Right atrium auricular region (tissue), 2 donors: ENCODE data around the gene AGAP1. TPM values are rescaled to one million over a fixed set of nuclear protein-coding genes. Genes with fewer than 3 reads are reported as not detected.

Experiments used
- DNase-seq: peaks from one replicate; pipeline ENCODE4 v3.0.0-alpha.2; 2019; ENCODE audit warnings: low spot score
- H3K27ac ChIP-seq, 2 donors: fragments of 200-600 bp; sonication (generic); 1 replicate in 1 of 2; 2 replicates in 1 of 2; pipeline ENCODE4 v1.5.1; 2016 to 2019
- H3K27me3 ChIP-seq, 2 donors: fragments of 200-600 bp; sonication (generic); one replicate each; pipeline versions ENCODE4 v1.5.1 to v1.6.0; 2017 to 2019
- H3K36me3 ChIP-seq: fragments of 200-600 bp; sonication (generic); one replicate; pipeline ENCODE4 v1.5.1; 2016
- H3K4me1 ChIP-seq, 2 donors: fragments of 200-600 bp; sonication (generic); one replicate each; pipeline versions ENCODE4 v1.5.1 to v1.6.0; 2017 to 2019
- H3K4me3 ChIP-seq, 2 donors: fragments of 200-600 bp; sonication (generic); 1 replicate in 1 of 2; 2 replicates in 1 of 2; pipeline ENCODE4 v1.5.1; 2017 to 2019; ENCODE audit warnings: mild to moderate bottlenecking in 1 of 2, moderate library complexity in 1 of 2
- H3K9me3 ChIP-seq, 2 donors: fragments of 200-600 bp; sonication (generic); one replicate each; pipeline ENCODE4 v1.5.1; 2019
- total RNA-seq, 2 donors: library from RNA; depleted of rRNA; stranded (reverse); fragments of >200 nt; gene quantifications; one replicate each; pipeline ENCODE4 v1.1.0, GENCODE V29; 2016
- TF ChIP-seq, protein P1 (sequence below), 2 donors: fragments of 200-600 bp; sonication (generic); IDR thresholded peaks; one replicate each; pipeline ENCODE4 v1.5.1; 2019; ENCODE audit warnings: antibody characterized with exemption in 2 of 2

AGAP1 gene
- total RNA-seq, 2 donors from 2014 or later, result 11.6 to 17.2 TPM

DNA sequence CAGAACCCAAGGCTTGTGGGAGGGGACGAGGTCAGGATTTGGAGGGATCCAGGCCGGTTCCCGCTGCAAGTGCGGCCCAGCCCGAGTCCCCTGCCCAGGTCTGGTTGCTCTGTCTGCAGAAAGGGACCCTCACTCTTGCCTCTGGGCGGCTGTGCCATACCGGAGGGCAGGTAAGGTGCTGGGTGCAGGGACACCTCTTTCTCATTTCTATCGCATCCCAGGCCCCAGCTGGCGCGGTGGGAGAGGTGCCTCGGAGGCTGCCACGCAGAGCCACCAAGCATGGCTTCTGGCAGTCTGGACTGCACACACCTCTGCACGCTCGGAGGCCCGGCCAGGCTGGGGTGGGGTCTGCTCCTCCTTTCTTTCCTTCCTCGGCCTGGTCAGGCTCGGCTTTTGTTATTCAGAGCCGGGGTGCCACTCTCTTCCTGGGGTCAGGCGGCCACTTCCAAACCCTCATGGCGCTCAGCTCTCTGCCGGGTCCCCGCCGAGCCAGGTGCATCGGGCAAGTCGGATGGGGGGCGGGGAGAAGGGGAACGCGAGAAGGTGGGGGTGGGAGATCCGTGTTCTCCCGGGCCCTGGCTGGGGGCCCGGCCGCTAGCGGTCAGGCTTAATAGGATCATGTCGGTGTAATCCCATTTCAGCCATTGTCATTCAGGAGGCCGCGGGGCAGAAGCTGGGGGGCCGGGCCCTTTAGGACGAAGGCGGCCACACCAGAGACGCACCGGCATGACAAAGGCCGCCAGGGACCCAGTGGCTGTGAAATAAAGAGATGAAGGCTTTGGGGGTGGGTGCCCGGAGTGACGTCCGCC lies 665.3 kb downstream of the AGAP1 start:
- H3K9me3 ChIP-seq, result no peaks in the 10 kb centered on the region
- peaks cover 0 to 12% of the 10 kb centered on the region in 2 donors for H3K4me1 ChIP-seq
- H3K27me3 ChIP-seq, result peaks cover 3 to 32% of the 10 kb centered on the region in 2 donors
- TF ChIP-seq, protein P1, sequence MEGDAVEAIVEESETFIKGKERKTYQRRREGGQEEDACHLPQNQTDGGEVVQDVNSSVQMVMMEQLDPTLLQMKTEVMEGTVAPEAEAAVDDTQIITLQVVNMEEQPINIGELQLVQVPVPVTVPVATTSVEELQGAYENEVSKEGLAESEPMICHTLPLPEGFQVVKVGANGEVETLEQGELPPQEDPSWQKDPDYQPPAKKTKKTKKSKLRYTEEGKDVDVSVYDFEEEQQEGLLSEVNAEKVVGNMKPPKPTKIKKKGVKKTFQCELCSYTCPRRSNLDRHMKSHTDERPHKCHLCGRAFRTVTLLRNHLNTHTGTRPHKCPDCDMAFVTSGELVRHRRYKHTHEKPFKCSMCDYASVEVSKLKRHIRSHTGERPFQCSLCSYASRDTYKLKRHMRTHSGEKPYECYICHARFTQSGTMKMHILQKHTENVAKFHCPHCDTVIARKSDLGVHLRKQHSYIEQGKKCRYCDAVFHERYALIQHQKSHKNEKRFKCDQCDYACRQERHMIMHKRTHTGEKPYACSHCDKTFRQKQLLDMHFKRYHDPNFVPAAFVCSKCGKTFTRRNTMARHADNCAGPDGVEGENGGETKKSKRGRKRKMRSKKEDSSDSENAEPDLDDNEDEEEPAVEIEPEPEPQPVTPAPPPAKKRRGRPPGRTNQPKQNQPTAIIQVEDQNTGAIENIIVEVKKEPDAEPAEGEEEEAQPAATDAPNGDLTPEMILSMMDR (IDR thresholded peaks at IDR 0.05), result no peak
- H3K36me3 ChIP-seq, result no peaks in the 10 kb centered on the region
- H3K27ac ChIP-seq, result no peak overlapping the region
- H3K4me3 ChIP-seq, result no peak overlapping the region
- DNase-seq, result no peak

DNA sequence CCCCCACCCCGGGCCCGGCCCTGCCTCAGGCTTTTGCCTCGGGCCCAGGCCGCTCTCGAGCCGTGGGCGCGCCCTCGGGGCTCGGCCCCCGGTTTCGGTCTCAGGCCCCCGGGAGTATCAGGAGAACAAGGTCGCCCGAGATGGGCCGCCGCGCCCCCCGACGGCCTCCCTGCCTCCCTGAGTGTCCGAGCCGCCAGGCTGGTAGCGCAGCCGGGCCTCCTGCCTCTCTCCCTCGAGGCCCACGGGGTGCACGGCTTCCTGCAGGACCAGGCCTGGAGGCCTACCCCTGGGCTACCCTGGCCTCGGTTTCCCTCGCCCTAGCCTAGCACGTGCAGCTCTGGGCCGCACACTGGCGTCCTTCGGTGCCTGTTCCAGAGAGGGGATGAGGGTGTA lies 665.9 kb downstream of the AGAP1 start:
- no peaks in the 10 kb centered on the region for H3K36me3 ChIP-seq

DNA sequence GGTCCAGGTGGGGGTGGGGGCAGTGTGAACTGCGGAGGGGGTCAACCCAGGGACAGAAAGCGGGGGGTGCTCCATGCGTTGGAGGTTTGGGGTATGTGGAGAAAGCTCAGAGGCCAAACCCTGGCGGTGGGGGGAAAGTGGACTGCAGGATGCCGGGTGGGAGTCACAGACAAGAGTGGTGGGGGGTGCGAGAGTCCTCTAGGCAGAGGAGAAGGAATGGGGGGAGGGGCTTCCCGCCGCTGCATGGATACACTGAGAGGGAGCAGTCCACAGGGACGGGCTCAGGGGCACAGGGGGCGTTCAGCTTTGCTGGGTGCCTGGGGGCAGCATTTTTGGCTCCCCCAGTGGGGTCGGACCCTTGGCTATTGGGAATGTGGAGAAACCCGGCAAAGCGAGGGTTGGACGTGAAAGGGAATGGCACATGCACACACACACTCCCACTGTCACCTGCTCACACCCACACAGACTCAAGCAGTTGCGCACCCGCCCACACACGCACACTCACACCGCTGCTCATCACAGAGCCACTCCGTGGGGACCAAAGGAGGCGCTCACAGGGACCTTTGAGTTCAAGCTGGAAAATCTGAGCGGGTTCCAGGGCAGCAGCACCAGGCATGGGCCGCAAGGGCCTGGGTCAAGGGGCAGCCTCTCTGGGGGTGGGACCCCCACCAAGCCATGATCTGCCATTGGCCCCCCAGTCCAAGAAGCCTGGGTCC lies 666.7 kb downstream of the AGAP1 start:
- Histone ChIP-seq H3K36me3 (no peaks in the 10 kb centered on the region), H3K4me1 (peaks cover 0 to 24% of the 10 kb centered on the region in 2 donors), H3K4me3 (no peak overlapping the region), H3K27me3 (peaks cover 16 to 45% of the 10 kb centered on the region in 2 donors), H3K27ac (no peak overlapping the region), H3K9me3 (no peaks in the 10 kb centered on the region)
- no peak for DNase-seq
- TF ChIP-seq, protein P1 (IDR thresholded peaks at IDR 0.05), result no peak

More for the DNA sequence above, 665.9 kb downstream of the AGAP1 start:
- peaks cover 8 to 38% of the 10 kb centered on the region in 2 donors for H3K27me3 ChIP-seq
- H3K4me1 ChIP-seq, result peaks cover 0 to 18% of the 10 kb centered on the region in 2 donors
- H3K4me3 ChIP-seq, result no peak overlapping the region
- TF ChIP-seq, protein P1 (IDR thresholded peaks at IDR 0.05), result no peak
- H3K9me3 ChIP-seq, result no peaks in the 10 kb centered on the region
- H3K27ac ChIP-seq, result no peak overlapping the region
- DNase-seq, result no peak

DNA sequence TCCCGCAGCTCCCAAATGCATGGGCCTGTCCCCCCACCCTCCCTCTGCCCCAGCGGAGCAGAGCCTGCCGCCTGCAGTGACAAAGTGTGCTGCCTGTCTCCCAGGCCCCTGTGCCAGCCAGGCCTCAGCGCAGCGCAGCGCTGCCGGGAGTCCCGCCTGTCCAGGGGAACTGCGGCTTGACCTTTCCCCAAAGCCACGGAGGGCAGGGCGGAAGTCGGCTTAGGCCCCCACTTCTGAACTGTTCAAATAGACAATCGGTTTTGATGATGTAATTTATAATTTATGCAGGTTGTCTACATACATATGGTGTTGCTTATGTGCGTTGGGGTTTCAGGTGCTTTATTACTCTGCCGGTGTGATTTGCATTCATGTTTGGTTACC lies 667.2 kb downstream of the AGAP1 start:
- Histone ChIP-seq H3K27ac (no peak overlapping the region), H3K36me3 (no peaks in the 10 kb centered on the region), H3K9me3 (no peaks in the 10 kb centered on the region), H3K4me3 (no peak overlapping the region), H3K4me1 (peaks cover 0 to 28% of the 10 kb centered on the region in 2 donors), H3K27me3 (peaks cover 20 to 49% of the 10 kb centered on the region in 2 donors)
- DNase-seq, result no peak
- TF ChIP-seq, protein P1 (IDR thresholded peaks at IDR 0.05), result no peak

DNA sequence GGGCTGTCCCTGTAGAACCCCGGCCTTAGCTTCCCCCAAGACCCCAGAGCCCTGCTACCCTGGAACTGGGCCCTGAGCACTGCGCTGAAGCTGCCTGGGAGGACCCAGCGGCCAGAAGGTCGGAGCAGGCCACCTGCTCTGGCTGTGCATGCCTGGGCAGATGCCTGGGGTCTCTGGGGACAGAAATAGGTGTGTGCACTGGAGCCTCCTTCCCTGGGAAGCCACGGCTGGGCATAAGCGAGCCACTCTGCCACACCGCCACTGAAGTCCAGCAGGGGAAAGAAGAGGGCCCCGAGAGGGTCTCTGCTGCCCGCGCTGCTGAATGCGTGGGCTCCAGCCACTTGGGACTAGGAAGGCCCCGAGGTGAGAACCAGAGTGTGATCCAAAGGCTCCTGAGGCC lies 667.7 kb downstream of the AGAP1 start:
- Histone ChIP-seq H3K36me3 (no peaks in the 10 kb centered on the region), H3K27ac (no peak overlapping the region), H3K4me1 (peaks cover 0 to 33% of the 10 kb centered on the region in 2 donors), H3K9me3 (no peaks in the 10 kb centered on the region), H3K4me3 (no peak overlapping the region), H3K27me3 (peaks cover 25 to 53% of the 10 kb centered on the region in 2 donors)
- no peak for DNase-seq
- TF ChIP-seq, protein P1 (IDR thresholded peaks at IDR 0.05), result no peak
